ENCODE results near the gene B3GALNT2.

Gene B3GALNT2

DNA sequence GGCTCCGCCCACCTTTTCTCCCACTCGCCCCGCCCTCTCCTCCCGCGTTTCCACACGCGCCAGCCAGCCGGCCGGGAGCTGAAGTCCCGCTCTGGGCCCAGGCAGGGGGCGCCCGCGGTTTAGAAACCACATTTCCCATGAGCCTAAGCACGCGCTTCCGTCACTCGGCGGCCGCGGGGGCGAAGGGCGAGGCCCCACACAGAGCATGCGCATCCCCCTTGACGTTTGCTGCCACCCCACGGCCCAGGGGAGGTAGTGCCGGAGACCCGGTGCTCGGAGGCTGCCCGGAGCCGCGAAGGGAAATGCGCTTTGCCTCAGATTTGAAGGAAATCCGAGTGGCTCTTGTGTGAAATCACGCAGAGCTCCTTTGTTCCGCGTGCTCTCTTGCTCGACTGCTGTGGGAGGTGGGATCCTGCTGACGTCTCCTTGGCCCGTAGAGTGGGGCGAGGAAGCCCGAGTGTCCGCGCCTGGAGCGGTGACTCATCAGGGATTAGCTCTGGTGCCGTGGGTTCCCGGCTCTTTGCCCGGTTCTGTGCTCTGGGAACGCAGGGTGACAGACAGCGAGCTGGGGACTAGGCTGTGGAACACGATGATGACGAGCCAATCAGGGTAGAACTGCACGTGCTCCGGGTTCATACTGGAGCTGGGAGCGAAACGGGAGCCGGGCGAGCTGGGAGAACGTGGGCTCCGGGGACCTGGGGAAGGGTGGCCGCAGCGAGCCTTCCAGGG lies 406 bp upstream of the B3GALNT2 start (continued):
- TF ChIP-seq, protein P1, sequence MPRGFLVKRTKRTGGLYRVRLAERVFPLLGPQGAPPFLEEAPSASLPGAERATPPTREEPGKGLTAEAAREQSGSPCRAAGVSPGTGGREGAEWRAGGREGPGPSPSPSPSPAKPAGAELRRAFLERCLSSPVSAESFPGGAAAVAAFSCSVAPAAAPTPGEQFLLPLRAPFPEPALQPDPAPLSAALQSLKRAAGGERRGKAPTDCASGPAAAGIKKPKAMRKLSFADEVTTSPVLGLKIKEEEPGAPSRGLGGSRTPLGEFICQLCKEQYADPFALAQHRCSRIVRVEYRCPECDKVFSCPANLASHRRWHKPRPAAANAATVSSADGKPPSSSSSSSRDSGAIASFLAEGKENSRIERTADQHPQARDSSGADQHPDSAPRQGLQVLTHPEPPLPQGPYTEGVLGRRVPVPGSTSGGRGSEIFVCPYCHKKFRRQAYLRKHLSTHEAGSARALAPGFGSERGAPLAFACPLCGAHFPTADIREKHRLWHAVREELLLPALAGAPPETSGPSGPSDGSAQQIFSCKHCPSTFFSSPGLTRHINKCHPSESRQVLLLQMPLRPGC (tag by site-specific recombination; IDR thresholded peaks at IDR 0.05): peak; percentile 68
- TF ChIP-seq ZNF658 (tag by site-specific recombination; IDR thresholded peaks at IDR 0.05): no peak
- TF ChIP-seq, protein P2, sequence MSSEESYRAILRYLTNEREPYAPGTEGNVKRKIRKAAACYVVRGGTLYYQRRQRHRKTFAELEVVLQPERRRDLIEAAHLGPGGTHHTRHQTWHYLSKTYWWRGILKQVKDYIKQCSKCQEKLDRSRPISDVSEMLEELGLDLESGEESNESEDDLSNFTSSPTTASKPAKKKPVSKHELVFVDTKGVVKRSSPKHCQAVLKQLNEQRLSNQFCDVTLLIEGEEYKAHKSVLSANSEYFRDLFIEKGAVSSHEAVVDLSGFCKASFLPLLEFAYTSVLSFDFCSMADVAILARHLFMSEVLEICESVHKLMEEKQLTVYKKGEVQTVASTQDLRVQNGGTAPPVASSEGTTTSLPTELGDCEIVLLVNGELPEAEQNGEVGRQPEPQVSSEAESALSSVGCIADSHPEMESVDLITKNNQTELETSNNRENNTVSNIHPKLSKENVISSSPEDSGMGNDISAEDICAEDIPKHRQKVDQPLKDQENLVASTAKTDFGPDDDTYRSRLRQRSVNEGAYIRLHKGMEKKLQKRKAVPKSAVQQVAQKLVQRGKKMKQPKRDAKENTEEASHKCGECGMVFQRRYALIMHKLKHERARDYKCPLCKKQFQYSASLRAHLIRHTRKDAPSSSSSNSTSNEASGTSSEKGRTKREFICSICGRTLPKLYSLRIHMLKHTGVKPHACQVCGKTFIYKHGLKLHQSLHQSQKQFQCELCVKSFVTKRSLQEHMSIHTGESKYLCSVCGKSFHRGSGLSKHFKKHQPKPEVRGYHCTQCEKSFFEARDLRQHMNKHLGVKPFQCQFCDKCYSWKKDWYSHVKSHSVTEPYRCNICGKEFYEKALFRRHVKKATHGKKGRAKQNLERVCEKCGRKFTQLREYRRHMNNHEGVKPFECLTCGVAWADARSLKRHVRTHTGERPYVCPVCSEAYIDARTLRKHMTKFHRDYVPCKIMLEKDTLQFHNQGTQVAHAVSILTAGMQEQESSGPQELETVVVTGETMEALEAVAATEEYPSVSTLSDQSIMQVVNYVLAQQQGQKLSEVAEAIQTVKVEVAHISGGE (tag by site-specific recombination; conservative IDR thresholded peaks at IDR 0.05; ENCODE audit: low read depth): peak; percentile 77
- peak; percentile 78 for TF ChIP-seq ZBTB21 (tag by site-specific recombination; IDR thresholded peaks at IDR 0.05)
- TF ChIP-seq, protein P3, sequence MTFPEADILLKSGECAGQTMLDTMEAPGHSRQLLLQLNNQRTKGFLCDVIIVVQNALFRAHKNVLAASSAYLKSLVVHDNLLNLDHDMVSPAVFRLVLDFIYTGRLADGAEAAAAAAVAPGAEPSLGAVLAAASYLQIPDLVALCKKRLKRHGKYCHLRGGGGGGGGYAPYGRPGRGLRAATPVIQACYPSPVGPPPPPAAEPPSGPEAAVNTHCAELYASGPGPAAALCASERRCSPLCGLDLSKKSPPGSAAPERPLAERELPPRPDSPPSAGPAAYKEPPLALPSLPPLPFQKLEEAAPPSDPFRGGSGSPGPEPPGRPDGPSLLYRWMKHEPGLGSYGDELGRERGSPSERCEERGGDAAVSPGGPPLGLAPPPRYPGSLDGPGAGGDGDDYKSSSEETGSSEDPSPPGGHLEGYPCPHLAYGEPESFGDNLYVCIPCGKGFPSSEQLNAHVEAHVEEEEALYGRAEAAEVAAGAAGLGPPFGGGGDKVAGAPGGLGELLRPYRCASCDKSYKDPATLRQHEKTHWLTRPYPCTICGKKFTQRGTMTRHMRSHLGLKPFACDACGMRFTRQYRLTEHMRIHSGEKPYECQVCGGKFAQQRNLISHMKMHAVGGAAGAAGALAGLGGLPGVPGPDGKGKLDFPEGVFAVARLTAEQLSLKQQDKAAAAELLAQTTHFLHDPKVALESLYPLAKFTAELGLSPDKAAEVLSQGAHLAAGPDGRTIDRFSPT (tag by site-specific recombination; IDR thresholded peaks at IDR 0.05): peak; percentile 100
- no peak for TF ChIP-seq ZNF571 (tag by site-specific recombination; IDR thresholded peaks at IDR 0.05)
- TF ChIP-seq, protein P4, sequence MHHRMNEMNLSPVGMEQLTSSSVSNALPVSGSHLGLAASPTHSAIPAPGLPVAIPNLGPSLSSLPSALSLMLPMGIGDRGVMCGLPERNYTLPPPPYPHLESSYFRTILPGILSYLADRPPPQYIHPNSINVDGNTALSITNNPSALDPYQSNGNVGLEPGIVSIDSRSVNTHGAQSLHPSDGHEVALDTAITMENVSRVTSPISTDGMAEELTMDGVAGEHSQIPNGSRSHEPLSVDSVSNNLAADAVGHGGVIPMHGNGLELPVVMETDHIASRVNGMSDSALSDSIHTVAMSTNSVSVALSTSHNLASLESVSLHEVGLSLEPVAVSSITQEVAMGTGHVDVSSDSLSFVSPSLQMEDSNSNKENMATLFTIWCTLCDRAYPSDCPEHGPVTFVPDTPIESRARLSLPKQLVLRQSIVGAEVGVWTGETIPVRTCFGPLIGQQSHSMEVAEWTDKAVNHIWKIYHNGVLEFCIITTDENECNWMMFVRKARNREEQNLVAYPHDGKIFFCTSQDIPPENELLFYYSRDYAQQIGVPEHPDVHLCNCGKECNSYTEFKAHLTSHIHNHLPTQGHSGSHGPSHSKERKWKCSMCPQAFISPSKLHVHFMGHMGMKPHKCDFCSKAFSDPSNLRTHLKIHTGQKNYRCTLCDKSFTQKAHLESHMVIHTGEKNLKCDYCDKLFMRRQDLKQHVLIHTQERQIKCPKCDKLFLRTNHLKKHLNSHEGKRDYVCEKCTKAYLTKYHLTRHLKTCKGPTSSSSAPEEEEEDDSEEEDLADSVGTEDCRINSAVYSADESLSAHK (tag by site-specific recombination; IDR thresholded peaks at IDR 0.05): 0 out of 2 replicates have a peak, but pooled peaks have one; percentile 53
- TF ChIP-seq ZNF549 (tag by site-specific recombination; IDR thresholded peaks at IDR 0.05): no peak
- no peak for TF ChIP-seq SALL2 (tag by site-specific recombination; IDR thresholded peaks at IDR 0.05; ENCODE audit: borderline replicate concordance)
- TF ChIP-seq KLF7 (tag by site-specific recombination; IDR thresholded peaks at IDR 0.05; ENCODE audit: borderline replicate concordance): no peak
- TF ChIP-seq ZNF747 (tag by site-specific recombination; IDR thresholded peaks at IDR 0.05): no peak
- TF ChIP-seq, protein P5, sequence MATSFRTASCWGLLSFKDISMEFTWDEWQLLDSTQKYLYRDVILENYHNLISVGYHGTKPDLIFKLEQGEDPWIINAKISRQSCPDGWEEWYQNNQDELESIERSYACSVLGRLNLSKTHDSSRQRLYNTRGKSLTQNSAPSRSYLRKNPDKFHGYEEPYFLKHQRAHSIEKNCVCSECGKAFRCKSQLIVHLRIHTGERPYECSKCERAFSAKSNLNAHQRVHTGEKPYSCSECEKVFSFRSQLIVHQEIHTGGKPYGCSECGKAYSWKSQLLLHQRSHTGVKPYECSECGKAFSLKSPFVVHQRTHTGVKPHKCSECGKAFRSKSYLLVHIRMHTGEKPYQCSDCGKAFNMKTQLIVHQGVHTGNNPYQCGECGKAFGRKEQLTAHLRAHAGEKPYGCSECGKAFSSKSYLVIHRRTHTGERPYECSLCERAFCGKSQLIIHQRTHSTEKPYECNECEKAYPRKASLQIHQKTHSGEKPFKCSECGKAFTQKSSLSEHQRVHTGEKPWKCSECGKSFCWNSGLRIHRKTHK (tag by site-specific recombination; IDR thresholded peaks at IDR 0.05): no peak
- TF ChIP-seq ZNF184 (tag by site-specific recombination; IDR thresholded peaks at IDR 0.05): no peak
- TF ChIP-seq, protein P6, sequence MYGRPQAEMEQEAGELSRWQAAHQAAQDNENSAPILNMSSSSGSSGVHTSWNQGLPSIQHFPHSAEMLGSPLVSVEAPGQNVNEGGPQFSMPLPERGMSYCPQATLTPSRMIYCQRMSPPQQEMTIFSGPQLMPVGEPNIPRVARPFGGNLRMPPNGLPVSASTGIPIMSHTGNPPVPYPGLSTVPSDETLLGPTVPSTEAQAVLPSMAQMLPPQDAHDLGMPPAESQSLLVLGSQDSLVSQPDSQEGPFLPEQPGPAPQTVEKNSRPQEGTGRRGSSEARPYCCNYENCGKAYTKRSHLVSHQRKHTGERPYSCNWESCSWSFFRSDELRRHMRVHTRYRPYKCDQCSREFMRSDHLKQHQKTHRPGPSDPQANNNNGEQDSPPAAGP (tag by site-specific recombination; IDR thresholded peaks at IDR 0.05): peak; percentile 94
- no peak for TF ChIP-seq ZNF112 (tag by site-specific recombination; IDR thresholded peaks at IDR 0.05)
- TF ChIP-seq, protein P7, sequence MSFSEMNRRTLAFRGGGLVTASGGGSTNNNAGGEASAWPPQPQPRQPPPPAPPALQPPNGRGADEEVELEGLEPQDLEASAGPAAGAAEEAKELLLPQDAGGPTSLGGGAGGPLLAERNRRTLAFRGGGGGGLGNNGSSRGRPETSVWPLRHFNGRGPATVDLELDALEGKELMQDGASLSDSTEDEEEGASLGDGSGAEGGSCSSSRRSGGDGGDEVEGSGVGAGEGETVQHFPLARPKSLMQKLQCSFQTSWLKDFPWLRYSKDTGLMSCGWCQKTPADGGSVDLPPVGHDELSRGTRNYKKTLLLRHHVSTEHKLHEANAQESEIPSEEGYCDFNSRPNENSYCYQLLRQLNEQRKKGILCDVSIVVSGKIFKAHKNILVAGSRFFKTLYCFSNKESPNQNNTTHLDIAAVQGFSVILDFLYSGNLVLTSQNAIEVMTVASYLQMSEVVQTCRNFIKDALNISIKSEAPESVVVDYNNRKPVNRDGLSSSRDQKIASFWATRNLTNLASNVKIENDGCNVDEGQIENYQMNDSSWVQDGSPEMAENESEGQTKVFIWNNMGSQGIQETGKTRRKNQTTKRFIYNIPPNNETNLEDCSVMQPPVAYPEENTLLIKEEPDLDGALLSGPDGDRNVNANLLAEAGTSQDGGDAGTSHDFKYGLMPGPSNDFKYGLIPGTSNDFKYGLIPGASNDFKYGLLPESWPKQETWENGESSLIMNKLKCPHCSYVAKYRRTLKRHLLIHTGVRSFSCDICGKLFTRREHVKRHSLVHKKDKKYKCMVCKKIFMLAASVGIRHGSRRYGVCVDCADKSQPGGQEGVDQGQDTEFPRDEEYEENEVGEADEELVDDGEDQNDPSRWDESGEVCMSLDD (tag by site-specific recombination; IDR thresholded peaks at IDR 0.05): peak; percentile 88
- no peak for TF ChIP-seq ZNF16 (tag by site-specific recombination; IDR thresholded peaks at IDR 0.05; ENCODE audit: low read depth)
- peak; percentile 80 for TF ChIP-seq TRIM28 (IDR thresholded peaks at IDR 0.05; ENCODE audit: borderline replicate concordance, low read length)
- TF ChIP-seq, protein P8, sequence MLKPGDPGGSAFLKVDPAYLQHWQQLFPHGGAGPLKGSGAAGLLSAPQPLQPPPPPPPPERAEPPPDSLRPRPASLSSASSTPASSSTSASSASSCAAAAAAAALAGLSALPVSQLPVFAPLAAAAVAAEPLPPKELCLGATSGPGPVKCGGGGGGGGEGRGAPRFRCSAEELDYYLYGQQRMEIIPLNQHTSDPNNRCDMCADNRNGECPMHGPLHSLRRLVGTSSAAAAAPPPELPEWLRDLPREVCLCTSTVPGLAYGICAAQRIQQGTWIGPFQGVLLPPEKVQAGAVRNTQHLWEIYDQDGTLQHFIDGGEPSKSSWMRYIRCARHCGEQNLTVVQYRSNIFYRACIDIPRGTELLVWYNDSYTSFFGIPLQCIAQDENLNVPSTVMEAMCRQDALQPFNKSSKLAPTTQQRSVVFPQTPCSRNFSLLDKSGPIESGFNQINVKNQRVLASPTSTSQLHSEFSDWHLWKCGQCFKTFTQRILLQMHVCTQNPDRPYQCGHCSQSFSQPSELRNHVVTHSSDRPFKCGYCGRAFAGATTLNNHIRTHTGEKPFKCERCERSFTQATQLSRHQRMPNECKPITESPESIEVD (tag by site-specific recombination; IDR thresholded peaks at IDR 0.05): no peak; the same call in 1 of the 2 replicates
